Trophoblast cell (in vitro differentiated cells and primary cell): ENCODE results near the gene IGF1R.

ENCODE experiments used
- DNase-seq, 2 donors: peaks; one replicate each; pipeline ENCODE4 v3.0.0-alpha.2; 2016
- H2AFZ ChIP-seq: 2 replicates; pipeline ENCODE4 v1.6.1; 2013; ENCODE audit warnings: low read length, moderate library complexity, mild to moderate bottlenecking; ENCODE audit not compliant: insufficient read depth, poor library complexity
- H2AK5ac ChIP-seq: 2 replicates; pipeline ENCODE4 v1.6.1; 2013; ENCODE audit warnings: mild to moderate bottlenecking, low read length
- H2BK120ac ChIP-seq: 2 replicates; pipeline ENCODE4 v1.6.1; 2013; ENCODE audit warnings: low read length, mild to moderate bottlenecking, moderate library complexity; ENCODE audit not compliant: insufficient read depth, poor library complexity
- H2BK12ac ChIP-seq: 2 replicates; pipeline ENCODE4 v1.6.1; 2013; ENCODE audit warnings: mild to moderate bottlenecking, low read length, moderate library complexity
- H2BK5ac ChIP-seq: 2 replicates; pipeline ENCODE4 v1.6.1; 2013; ENCODE audit warnings: low read length, low read depth, moderate library complexity, mild to moderate bottlenecking; ENCODE audit not compliant: poor library complexity
- H3K14ac ChIP-seq: 2 replicates; pipeline ENCODE4 v1.6.1; 2013; ENCODE audit warnings: mild to moderate bottlenecking, low read length
- H3K18ac ChIP-seq: 2 replicates; pipeline ENCODE4 v1.6.1; 2013; ENCODE audit warnings: mild to moderate bottlenecking, low read length
- H3K23ac ChIP-seq: 2 replicates; pipeline ENCODE4 v1.6.1; 2013; ENCODE audit warnings: low read length
- H3K27ac ChIP-seq: 2 replicates; pipeline ENCODE4 v1.5.1; 2013; ENCODE audit warnings: low read depth, mild to moderate bottlenecking, inconsistent platforms, low read length, moderate library complexity
- H3K27me3 ChIP-seq: 2 replicates; pipeline ENCODE4 v1.6.1; 2013; ENCODE audit warnings: inconsistent platforms, mild to moderate bottlenecking, low read length, moderate library complexity; ENCODE audit not compliant: insufficient read depth
- H3K36me3 ChIP-seq, 2 experiments: 1 replicate in 1 of 2; 2 replicates in 1 of 2; pipeline ENCODE4 v1.6.1; 2013; ENCODE audit warnings: low read length in 2 of 2, mild to moderate bottlenecking in 2 of 2, moderate library complexity in 1 of 2; ENCODE audit not compliant: insufficient read depth in 2 of 2, control insufficient read depth in 1 of 2
- H3K4ac ChIP-seq: 2 replicates; pipeline ENCODE4 v1.6.1; 2013; ENCODE audit warnings: low read depth, mild to moderate bottlenecking, low read length, moderate library complexity
- H3K4me1 ChIP-seq, 2 experiments: 1 replicate in 1 of 2; 2 replicates in 1 of 2; pipeline ENCODE4 v1.6.1; 2013; ENCODE audit warnings: low read length in 2 of 2, mild to moderate bottlenecking in 2 of 2, moderate library complexity in 1 of 2; ENCODE audit not compliant: insufficient read depth in 2 of 2, control insufficient read depth in 1 of 2
- H3K4me2 ChIP-seq: 2 replicates; pipeline ENCODE4 v1.6.1; 2013; ENCODE audit warnings: inconsistent platforms, mild to moderate bottlenecking, low read length, moderate library complexity
- H3K4me3 ChIP-seq: 2 replicates; pipeline ENCODE4 v1.5.1; 2013; ENCODE audit warnings: mild to moderate bottlenecking, low read depth, low read length, inconsistent platforms
- H3K79me1 ChIP-seq: one replicate; pipeline ENCODE4 v1.6.1; 2013; ENCODE audit warnings: low read length
- H3K79me2 ChIP-seq: 2 replicates; pipeline ENCODE4 v1.6.1; 2013; ENCODE audit warnings: low read length, mild to moderate bottlenecking; ENCODE audit not compliant: control insufficient read depth, insufficient read depth, poor library complexity
- H3K9ac ChIP-seq: 2 replicates; pipeline ENCODE4 v1.6.1; 2013; ENCODE audit warnings: mild to moderate bottlenecking, low read length
- H3K9me3 ChIP-seq: 2 replicates; pipeline ENCODE4 v1.6.1; 2013; ENCODE audit warnings: low read depth, mild to moderate bottlenecking, control low read depth, inconsistent platforms, low read length; ENCODE audit not compliant: insufficient read depth
- H4K12ac ChIP-seq: 2 replicates; pipeline ENCODE4 v1.6.1; 2013; ENCODE audit warnings: low read depth, mild to moderate bottlenecking, low read length, moderate library complexity
- H4K8ac ChIP-seq: 2 replicates; pipeline ENCODE4 v1.6.1; 2013; ENCODE audit warnings: low read depth, mild to moderate bottlenecking, low read length, moderate library complexity
- H4K91ac ChIP-seq: one replicate; pipeline ENCODE4 v1.6.1; 2013; ENCODE audit warnings: low read depth, mild to moderate bottlenecking, low read length, moderate library complexity
- WGBS: extraction: QIAGEN DNeasy Blood & Tissue Kit; methylation state at CpG from one replicate; pipeline ENCODE4 v1.1.7; 2013; ENCODE audit warnings: missing lambda C conversion rate; ENCODE audit not compliant: insufficient read length, insufficient coverage; ENCODE audit errors: extremely low coverage; 5-methylcytosine and 5-hydroxymethylcytosine counted together

The IGF1R gene

GRCh38 chr15:98789020-98789419 is 140.7 kb downstream of the IGF1R start:
- no peak overlapping the region for H2BK12ac ChIP-seq
- no peaks in the 10 kb centered on the region for H3K27me3 ChIP-seq
- no peak overlapping the region for H4K8ac ChIP-seq
- H2AFZ ChIP-seq: no peak overlapping the region
- peak overlapping the region; percentile 52 for H3K4ac ChIP-seq
- no peaks in the 10 kb centered on the region for H3K9me3 ChIP-seq
- no peaks in the 10 kb centered on the region for H3K79me1 ChIP-seq
- no peak overlapping the region for H3K18ac ChIP-seq
- H3K4me3 ChIP-seq: no peak overlapping the region
- DNase-seq: no peak
- no peak overlapping the region for H4K12ac ChIP-seq
- H3K36me3 ChIP-seq: peaks cover 0 to 2% of the 10 kb centered on the region in 2 experiments
- H2BK120ac ChIP-seq: no peak overlapping the region
- no peak overlapping the region for H3K23ac ChIP-seq
- H3K9ac ChIP-seq: no peak overlapping the region
- no peak overlapping the region for H2AK5ac ChIP-seq
- no peak overlapping the region for H3K4me2 ChIP-seq
- no peak overlapping the region for H4K91ac ChIP-seq
- H3K14ac ChIP-seq: no peak overlapping the region
- peaks cover 10% of the 10 kb centered on the region for H3K79me2 ChIP-seq
- no CpG with 5 or more reads among the region's 4 CpGs for WGBS
- no peak overlapping the region for H2BK5ac ChIP-seq
- H3K27ac ChIP-seq: no peak overlapping the region
- H3K4me1 ChIP-seq: peaks cover 11 to 16% of the 10 kb centered on the region in 2 experiments

GRCh38 chr15:98790270-98790669 is 141.9 kb downstream of the IGF1R start:
- no peak for DNase-seq
- H3K4me1 ChIP-seq: peaks cover 11 to 16% of the 10 kb centered on the region in 2 experiments

GRCh38 chr15:98791046-98791701 is 142.8 kb downstream of the IGF1R start:
- no peak overlapping the region for H2AFZ ChIP-seq
- H4K12ac ChIP-seq: no peak overlapping the region
- no peak overlapping the region for H2BK5ac ChIP-seq
- H3K79me2 ChIP-seq: peaks cover 13% of the 10 kb centered on the region
- H4K8ac ChIP-seq: no peak overlapping the region
- H4K91ac ChIP-seq: no peak overlapping the region
- no peak overlapping the region for H3K9ac ChIP-seq
- H3K4me1 ChIP-seq: peaks cover 8 to 11% of the 10 kb centered on the region in 2 experiments
- no peak overlapping the region for H2BK12ac ChIP-seq
- no peak overlapping the region for H3K27ac ChIP-seq
- WGBS: no CpG with 5 or more reads among the region's 2 CpGs
- no peak overlapping the region for H2AK5ac ChIP-seq
- no peak overlapping the region for H3K18ac ChIP-seq
- H3K23ac ChIP-seq: no peak overlapping the region
- no peak overlapping the region for H3K4me2 ChIP-seq
- H3K4me3 ChIP-seq: no peak overlapping the region
- H3K4ac ChIP-seq: no peak overlapping the region
- DNase-seq: no peak
- H3K9me3 ChIP-seq: no peaks in the 10 kb centered on the region
- H3K79me1 ChIP-seq: no peaks in the 10 kb centered on the region
- no peak overlapping the region for H2BK120ac ChIP-seq
- no peaks in the 10 kb centered on the region for H3K27me3 ChIP-seq
- H3K36me3 ChIP-seq: peaks cover 2% of the 10 kb centered on the region in 2 experiments
- no peak overlapping the region for H3K14ac ChIP-seq

More at GRCh38 chr15:98790270-98790669, 141.9 kb downstream of the IGF1R start:
- Histone ChIP-seq H2BK120ac (no peak overlapping the region), H3K9ac (no peak overlapping the region), H4K12ac (no peak overlapping the region), H3K9me3 (no peaks in the 10 kb centered on the region), H3K27ac (no peak overlapping the region), H3K4me2 (no peak overlapping the region), H3K18ac (peak overlapping the region; percentile 81), H3K79me2 (peaks cover 10% of the 10 kb centered on the region), H2AFZ (no peak overlapping the region), H3K79me1 (no peaks in the 10 kb centered on the region), H2BK12ac (no peak overlapping the region), H4K8ac (peak overlapping the region; percentile 55), H3K4me3 (no peak overlapping the region), H3K36me3 (peaks cover 0 to 2% of the 10 kb centered on the region in 2 experiments), H3K4ac (peak overlapping the region; percentile 84), H3K27me3 (no peaks in the 10 kb centered on the region), H4K91ac (no peak overlapping the region), H2BK5ac (no peak overlapping the region), H3K14ac (no peak overlapping the region), H3K23ac (no peak overlapping the region), H2AK5ac (no peak overlapping the region)
- no CpG with 5 or more reads among the region's 5 CpGs for WGBS

- Histone ChIP-seq H3K18ac (no peak overlapping the region), H4K91ac (no peak overlapping the region), H2AFZ (no peak overlapping the region), H2BK12ac (no peak overlapping the region), H3K79me1 (no peaks in the 10 kb centered on the region), H3K27ac (no peak overlapping the region), H2AK5ac (no peak overlapping the region), H3K23ac (no peak overlapping the region), H3K27me3 (no peaks in the 10 kb centered on the region), H3K79me2 (peaks cover 10% of the 10 kb centered on the region), H2BK120ac (no peak overlapping the region), H3K14ac (no peak overlapping the region), H2BK5ac (no peak overlapping the region), H3K4me3 (no peak overlapping the region), H3K9ac (no peak overlapping the region), H3K4me2 (no peak overlapping the region), H3K4ac (no peak overlapping the region), H4K8ac (no peak overlapping the region), H3K4me1 (peaks cover 8 to 13% of the 10 kb centered on the region in 2 experiments), H3K36me3 (peaks cover 2% of the 10 kb centered on the region in 2 experiments), H4K12ac (no peak overlapping the region), H3K9me3 (no peaks in the 10 kb centered on the region)
- DNase-seq: no peak
These were observed 143.8 kb downstream of the IGF1R start for GRCh38 chr15:98792117-98792516.
